Measurements from ENCODE around the gene GRIA4. TPM values are rescaled to one million over a fixed set of nuclear protein-coding genes. Genes with fewer than 3 reads are reported as not detected.

The GRIA4 gene
- total and polyA plus RNA-seq, 2 of the 13 experiments (the other 11 are each of a cell fraction or from before 2014, with no cell fraction given), result not detected

DNA sequence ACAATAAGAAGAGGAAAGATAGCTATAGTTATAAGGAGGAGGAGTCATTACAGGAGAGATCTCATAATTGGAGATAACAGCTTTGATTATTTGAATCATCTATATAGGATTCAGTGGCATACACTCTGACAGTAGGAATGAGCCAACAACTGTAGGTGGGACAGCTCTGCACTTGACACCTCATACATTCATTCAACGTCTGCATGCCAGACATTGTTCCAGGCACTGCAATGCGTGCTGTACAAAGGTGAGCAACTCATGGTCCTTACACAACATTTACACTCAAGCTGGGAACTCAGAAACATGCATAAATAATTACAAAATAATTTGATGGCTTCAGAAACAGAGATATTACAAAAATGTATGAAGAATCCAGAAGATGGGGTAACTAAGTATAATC is 257.9 kb downstream of the GRIA4 start:
- Histone ChIP-seq H3K79me2 (ENCODE audit: insufficient read depth, low read length) (no peaks in the 10 kb centered on the region), H4K20me1 (ENCODE audit: insufficient read depth, low read length) (no peaks in the 10 kb centered on the region), H3K4me2 (ENCODE audit: low read depth, low read length) (no peak overlapping the region), H3K27me3 (ENCODE audit: control insufficient read depth in 1 of 2, insufficient read depth in 2 of 2, low read length in 2 of 2) (no peaks in the 10 kb centered on the region), H3K36me3 (replicated peaks in 1 of 2; ENCODE audit: control insufficient read depth in 1 of 2, insufficient read depth in 2 of 2, low read length in 2 of 2) (no peaks in the 10 kb centered on the region), H3K9me3 (ENCODE audit: low read length) (no peaks in the 10 kb centered on the region), H2AFZ (ENCODE audit: low read length) (no peak overlapping the region), H3K4me3 (replicated peaks in 1 of 3; ENCODE audit: insufficient read depth in 1 of 3, low read depth in 2 of 3, low read length in 3 of 3) (no peak overlapping the region), H3K9ac (ENCODE audit: insufficient read depth, low read depth, low read length) (no peak overlapping the region), H3K4me1 (ENCODE audit: insufficient read depth, low read length) (no peaks in the 10 kb centered on the region), H3K27ac (ENCODE audit: extremely low read length, insufficient read depth, low read length) (no peak overlapping the region)
- CTCF ChIA-PET (ENCODE audit: low intra/inter-chr PET ratio, low total read pairs), result no interaction called here
- POLR2A ChIA-PET, result no interaction called here
- no TSS peak for BruUV-seq (replicated peaks)
- FAIRE-seq (no peak), ATAC-seq (no peak), DNase-seq (ENCODE audit: low spot score) (no peak)
- 0% methylated on average over 2 of the region's 2 CpGs for WGBS (ENCODE audit: low lambda C conversion rate)
- in situ Hi-C loops (cut with HindIII; ENCODE audit: extremely low pct_ligation_motif_present, low pct_unique_long_range_greater_than_20kb), result no loop called here
- intact Hi-C loops (cut with micrococcal nuclease; ENCODE audit: unreplicated experiment), result no loop called here
- TF ChIP-seq ADNP (CRISPR knock-in tag; IDR thresholded peaks at IDR 0.05), result no peak
- no peak for TF ChIP-seq ZNF44 (CRISPR knock-in tag; IDR thresholded peaks at IDR 0.05)
- TF ChIP-seq HOXA9 (CRISPR knock-in tag; IDR thresholded peaks at IDR 0.05; ENCODE audit: borderline replicate concordance), result no peak
- TF ChIP-seq PHF5A (CRISPR knock-in tag; IDR thresholded peaks at IDR 0.05; ENCODE audit: low read depth, unreplicated experiment), result no peak
- TF ChIP-seq NFIB (CRISPR knock-in tag; IDR thresholded peaks at IDR 0.05; ENCODE audit: borderline replicate concordance), result no peak
- TF ChIP-seq, protein P1, sequence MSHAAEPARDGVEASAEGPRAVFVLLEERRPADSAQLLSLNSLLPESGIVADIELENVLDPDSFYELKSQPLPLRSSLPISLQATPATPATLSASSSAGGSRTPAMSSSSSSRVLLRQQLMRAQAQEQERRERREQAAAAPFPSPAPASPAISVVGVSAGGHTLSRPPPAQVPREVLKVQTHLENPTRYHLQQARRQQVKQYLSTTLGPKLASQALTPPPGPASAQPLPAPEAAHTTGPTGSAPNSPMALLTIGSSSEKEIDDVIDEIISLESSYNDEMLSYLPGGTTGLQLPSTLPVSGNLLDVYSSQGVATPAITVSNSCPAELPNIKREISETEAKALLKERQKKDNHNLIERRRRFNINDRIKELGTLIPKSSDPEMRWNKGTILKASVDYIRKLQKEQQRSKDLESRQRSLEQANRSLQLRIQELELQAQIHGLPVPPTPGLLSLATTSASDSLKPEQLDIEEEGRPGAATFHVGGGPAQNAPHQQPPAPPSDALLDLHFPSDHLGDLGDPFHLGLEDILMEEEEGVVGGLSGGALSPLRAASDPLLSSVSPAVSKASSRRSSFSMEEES (CRISPR knock-in tag; IDR thresholded peaks at IDR 0.05), result no peak
- TF ChIP-seq, protein P2, sequence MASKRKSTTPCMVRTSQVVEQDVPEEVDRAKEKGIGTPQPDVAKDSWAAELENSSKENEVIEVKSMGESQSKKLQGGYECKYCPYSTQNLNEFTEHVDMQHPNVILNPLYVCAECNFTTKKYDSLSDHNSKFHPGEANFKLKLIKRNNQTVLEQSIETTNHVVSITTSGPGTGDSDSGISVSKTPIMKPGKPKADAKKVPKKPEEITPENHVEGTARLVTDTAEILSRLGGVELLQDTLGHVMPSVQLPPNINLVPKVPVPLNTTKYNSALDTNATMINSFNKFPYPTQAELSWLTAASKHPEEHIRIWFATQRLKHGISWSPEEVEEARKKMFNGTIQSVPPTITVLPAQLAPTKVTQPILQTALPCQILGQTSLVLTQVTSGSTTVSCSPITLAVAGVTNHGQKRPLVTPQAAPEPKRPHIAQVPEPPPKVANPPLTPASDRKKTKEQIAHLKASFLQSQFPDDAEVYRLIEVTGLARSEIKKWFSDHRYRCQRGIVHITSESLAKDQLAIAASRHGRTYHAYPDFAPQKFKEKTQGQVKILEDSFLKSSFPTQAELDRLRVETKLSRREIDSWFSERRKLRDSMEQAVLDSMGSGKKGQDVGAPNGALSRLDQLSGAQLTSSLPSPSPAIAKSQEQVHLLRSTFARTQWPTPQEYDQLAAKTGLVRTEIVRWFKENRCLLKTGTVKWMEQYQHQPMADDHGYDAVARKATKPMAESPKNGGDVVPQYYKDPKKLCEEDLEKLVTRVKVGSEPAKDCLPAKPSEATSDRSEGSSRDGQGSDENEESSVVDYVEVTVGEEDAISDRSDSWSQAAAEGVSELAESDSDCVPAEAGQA (IDR thresholded peaks at IDR 0.05; ENCODE audit: low read depth), result no peak
- TF ChIP-seq, protein P2 (CRISPR knock-in tag; IDR thresholded peaks at IDR 0.05; ENCODE audit: borderline replicate concordance), result no peak
- no peak for TF ChIP-seq ZNF569 (CRISPR knock-in tag; IDR thresholded peaks at IDR 0.05; ENCODE audit: borderline replicate concordance)
- TF ChIP-seq, protein P3, sequence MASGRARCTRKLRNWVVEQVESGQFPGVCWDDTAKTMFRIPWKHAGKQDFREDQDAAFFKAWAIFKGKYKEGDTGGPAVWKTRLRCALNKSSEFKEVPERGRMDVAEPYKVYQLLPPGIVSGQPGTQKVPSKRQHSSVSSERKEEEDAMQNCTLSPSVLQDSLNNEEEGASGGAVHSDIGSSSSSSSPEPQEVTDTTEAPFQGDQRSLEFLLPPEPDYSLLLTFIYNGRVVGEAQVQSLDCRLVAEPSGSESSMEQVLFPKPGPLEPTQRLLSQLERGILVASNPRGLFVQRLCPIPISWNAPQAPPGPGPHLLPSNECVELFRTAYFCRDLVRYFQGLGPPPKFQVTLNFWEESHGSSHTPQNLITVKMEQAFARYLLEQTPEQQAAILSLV (CRISPR knock-in tag; IDR thresholded peaks at IDR 0.05; ENCODE audit: borderline replicate concordance), result no peak
- no peak for TF ChIP-seq ZNF317 (CRISPR knock-in tag; IDR thresholded peaks at IDR 0.05)
- TF ChIP-seq, protein P4, sequence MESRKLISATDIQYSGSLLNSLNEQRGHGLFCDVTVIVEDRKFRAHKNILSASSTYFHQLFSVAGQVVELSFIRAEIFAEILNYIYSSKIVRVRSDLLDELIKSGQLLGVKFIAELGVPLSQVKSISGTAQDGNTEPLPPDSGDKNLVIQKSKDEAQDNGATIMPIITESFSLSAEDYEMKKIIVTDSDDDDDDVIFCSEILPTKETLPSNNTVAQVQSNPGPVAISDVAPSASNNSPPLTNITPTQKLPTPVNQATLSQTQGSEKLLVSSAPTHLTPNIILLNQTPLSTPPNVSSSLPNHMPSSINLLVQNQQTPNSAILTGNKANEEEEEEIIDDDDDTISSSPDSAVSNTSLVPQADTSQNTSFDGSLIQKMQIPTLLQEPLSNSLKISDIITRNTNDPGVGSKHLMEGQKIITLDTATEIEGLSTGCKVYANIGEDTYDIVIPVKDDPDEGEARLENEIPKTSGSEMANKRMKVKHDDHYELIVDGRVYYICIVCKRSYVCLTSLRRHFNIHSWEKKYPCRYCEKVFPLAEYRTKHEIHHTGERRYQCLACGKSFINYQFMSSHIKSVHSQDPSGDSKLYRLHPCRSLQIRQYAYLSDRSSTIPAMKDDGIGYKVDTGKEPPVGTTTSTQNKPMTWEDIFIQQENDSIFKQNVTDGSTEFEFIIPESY (CRISPR knock-in tag; IDR thresholded peaks at IDR 0.05), result no peak
- no peak for TF ChIP-seq TMF1 (CRISPR knock-in tag; IDR thresholded peaks at IDR 0.05; ENCODE audit: low read depth)
- TF ChIP-seq REPIN1 (CRISPR knock-in tag; IDR thresholded peaks at IDR 0.05; ENCODE audit: borderline replicate concordance, low read depth), result no peak
- no peak for TF ChIP-seq ZNF773 (CRISPR knock-in tag; IDR thresholded peaks at IDR 0.05; ENCODE audit: borderline replicate concordance)
